Measurements from ENCODE around the gene BANF1.
"Not testable (repeated sequence)": the region's sequence is repeated elsewhere in the genome, so short reads cannot be mapped to it uniquely, and the experiment has no call there.

The BANF1 gene

DNA sequence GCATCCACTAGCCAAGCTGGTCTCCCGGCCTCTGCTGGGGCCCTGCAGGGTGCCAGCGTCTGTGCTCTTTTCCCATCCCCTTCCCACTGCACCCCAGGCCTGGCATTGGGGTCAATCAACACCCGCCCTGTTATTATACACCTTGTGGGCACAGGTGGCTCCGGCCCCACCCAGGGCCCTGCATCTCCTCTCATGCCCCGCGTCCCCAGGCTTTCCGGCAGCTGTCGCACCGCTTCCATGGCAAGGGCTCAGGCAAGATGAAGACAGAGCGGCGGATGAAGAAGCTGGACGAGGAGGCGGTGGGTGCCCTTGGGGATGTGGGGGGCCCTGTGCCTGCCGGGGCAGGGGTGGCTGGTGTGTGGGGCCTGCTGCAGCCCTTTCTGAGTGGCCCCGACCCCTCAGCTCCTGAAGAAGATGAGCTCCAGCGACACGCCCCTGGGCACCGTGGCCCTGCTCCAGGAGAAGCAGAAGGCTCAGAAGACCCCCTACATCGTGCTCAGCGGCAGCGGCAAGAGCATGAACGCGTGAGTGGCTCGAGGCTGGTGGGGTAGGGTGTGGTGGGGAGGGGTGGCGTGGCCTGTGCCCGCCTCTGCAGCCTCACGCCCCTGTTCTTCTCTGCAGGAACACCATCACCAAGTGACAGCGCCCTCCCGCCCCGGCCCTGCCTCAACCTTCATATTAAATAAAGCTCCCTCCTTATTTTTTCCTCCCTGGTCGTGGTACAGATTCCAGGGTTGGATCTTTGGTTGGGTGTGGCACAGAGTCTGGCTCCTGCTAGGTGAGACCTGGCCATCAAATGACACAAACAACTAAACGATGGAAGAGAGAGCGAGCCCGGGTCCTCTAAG lies 23.7 kb upstream of the BANF1 start:
- no peak for DNase-seq

DNA sequence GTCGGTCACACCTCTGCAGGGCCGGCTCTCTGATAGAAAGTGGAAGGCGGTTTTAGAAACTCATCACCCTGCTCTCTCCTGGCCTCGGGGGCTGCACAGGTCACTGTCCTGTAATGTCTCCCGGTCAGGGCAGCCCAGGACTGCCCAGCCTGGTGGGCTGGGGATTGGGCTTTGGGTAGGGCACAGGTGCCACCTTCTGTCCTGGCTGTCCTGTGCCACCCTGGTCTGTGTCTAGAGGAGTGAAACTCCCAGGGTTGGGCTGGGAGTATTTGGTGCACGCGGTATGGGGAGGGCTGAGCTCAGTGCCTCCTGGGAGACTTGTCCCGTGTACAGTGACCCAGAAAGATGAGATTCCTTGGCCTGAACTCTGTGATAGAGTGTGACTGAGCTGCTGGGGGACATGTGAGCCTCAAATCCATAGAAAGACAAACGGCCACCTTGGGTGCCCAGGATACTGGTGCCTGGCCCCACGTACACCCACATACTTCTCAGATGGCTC lies 23.0 kb upstream of the BANF1 start:
- DNase-seq = no peak

DNA sequence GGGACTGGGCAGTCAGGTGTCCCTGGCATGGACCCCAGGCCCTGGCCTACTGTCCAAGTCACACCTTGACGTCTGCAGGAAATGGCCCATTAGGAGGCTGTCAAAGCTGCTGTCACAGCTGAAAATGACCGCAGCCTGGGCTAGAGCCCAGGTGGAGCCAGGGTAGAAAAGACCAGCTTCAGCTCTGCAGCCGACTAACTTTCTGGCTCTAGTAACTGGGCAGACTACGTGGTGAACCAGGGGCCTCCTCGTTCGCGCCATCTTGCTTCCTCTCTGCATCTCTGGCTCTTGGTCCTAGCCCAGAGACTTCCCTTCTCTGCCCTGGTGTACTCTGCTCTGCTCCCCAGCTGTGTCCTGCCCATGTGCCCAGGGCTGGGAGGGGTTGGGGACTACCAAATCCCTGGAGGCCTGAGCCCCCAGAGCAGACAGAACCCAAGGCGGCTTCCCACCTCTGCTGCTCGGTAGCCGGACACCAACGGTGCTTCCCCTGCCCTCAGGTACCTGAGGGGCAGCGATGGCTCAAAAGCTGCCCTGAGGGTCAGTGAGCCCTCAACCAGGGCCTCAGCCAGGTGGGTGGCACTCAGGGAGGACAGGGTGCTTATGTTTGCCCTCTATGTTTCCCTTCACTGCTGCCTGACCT lies 21.1 kb upstream of the BANF1 start:
- no peak for DNase-seq

DNA sequence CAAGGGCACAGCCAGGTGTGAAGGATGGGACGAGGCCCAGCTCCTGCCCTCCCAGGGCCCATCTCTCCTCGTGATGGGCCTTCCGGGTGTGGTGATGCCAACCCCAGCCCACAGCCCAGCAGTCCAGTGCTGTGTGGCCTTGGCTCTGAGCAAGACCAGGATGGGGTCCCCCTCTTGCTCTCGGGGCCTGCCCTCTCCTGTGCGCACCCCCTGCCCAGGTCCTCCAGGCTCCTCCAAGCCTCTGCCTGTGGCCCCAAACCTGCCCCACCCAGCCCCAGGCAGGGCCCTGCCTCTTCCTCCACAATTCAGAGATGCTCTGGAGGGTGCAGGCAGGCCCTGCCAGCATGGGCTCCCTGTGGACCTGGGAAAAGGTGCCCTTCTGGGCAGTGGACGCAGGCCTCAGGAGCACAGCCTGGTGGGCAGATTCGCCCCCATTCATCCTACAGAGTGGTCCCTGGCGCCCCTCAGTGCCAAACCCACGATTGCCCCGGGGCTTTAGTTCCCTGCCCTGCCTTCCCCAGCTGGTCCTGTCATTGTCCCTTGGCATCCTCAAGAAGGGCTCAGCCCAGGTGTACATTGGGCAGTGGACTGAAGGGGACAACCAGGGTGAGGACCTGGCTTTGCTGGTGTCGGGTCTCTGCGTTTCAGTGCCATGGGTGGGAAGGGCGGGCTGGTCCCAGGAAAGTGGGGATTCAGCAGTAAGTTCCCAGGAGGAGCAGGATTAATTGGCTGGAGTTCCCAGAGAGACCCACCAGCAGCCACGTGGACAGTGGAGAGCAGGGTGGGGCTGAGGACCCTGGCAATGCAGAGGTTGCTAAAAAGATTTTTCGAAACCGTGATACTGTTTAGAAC lies 20.1 kb upstream of the BANF1 start:
- no peak for DNase-seq

DNA sequence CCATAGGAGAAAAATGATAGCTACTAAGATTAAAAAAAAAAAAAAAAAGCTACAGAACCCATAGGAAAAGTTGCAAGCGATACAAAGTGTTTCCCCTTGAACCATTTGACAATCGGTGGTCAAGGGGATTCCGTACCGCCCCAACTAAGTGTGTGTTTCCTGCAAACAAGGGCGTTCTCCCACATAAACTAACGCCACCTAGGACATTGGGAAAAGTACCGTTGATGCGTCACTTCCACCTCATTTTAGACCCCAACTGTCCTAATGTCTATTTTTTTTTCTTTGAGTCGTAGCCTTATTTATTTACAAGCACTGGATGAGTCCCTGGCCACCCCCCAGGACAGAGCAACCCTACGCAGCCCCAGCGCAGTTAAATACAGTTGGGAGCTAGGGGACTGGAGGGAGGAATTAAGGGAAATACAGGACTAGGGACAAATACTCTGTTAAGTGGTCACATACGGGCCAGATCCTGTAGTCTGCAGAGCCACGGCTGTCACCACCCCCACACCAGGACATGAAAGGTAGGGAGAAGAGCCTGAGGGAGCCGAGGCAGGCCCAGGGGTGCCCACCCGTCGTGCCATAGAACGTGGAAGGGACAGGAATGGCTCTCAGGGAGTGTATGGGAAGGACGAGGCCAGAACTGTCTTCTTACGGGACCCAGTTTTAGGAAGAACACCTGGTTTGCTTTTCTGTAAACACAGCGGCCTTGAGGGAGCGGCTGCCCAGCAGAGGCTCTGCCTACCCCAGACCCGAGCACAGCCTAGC lies 19.3 kb upstream of the BANF1 start:
- no peak for DNase-seq

DNA sequence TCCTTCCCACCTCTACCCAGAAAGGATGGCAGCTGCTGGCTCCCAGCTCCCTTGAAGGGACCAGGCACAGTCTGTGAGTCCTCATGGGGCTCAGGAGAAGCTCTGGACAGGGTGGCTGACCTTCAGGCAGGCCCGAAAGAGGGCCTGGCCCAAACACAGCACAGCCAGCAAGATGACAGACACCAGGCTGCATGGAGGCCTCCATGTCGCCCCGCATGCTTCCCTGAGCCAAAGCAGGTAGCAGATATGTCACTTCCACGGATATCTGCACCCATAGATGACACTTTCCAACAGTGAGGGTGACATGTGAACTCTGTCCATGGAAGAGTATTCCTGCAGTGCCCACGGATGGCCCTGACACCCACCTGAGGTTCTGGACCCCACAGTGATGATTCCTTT lies 18.7 kb upstream of the BANF1 start:
- no peak for DNase-seq

DNA sequence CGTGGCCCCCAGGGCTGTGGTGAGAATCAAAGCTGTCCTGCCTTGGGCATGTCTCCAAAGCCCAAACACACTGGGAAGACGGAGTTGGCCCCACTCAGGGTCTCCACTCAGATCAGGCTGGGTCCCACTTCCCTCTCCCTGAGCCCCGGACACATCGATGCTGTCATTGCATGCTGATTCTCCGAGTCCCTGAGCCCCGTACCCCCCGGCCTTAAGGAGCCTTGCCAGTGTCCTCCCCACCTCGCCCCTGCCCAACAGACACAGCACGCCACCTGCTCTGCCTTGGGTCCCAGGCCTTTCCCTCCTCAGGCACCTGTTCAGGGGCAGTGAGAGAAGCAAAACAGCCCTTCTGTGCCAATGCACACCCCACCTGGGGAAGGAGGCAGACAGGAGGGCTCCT lies 15.0 kb upstream of the BANF1 start:
- DNase-seq = no peak

DNA sequence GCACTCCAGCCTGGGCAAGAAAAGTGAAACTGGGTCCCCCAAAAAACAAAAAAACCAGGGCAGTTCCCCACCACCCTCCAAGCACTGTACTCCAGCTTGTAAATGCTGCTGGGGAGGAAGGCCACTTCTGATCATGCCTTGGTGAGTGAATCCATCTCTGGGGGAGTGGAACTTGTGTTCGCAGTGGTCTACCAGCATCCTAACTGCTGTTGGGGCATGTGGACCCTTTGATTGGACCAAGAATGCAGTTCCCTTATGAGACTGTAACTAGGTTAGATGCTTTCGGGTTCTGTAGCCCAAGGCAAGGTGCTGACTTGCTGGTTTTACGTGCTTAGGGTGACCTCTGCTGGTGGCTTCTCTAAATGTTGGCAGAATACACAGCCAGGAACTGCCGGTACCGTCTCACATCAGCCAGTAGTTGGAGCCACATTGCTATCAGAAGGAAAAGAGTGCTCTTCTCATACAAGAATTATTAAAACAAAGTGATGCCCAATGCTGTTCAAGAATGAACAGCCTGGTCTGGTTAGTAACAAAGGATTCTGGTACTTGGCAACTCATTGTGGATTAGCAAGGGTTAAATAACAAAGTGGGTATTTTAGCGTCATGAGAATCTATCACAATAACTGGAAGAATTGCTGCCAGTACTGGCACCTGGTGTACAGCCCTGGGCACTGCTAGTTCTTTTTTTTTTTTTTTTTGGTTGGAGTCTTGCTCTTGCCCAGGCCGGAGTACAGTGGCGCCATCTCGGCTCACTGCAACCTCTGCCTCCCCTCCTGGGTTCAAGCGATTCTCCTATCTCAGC lies 13.3 kb upstream of the BANF1 start:
- peak; percentile 90 for DNase-seq

DNA sequence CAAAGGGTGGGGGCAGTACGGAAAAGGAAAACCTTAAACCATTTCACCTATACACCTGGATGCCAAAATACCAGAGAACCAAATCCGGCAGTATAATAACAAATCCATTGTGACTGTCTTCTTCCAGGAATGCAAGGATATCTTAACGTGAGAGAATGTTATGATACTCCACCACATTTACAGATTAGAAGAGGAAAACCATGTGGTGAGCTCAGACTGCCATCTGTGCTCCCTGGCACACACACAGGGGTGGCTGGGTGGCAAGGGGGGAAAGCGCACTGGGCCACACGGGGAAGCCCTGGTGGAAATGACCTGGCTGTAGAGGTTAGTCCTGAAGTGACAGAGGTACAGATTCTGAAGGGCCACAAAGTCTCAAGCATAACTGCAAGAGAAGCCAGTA lies 10.2 kb upstream of the BANF1 start:
- DNase-seq = no peak

DNA sequence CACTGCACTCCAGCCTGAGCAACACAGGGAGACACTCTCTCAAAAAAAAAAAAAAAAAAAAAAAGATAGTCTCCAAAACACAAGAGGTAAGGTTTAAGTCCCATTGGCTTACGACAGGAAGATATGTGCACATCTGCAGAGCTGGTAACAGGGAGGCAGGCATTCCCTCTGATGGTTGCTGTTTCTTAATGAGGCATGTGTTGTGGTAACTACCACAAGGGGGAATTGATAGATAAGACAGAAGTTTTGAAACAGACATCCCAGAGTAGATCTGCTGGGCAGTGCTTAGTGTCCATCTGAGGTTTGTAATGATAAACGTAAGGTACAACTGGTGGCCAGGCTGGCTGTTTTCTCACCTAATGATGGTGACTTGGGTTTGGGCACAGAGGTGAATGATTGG lies 5.0 kb upstream of the BANF1 start:
- DNase-seq = no peak

DNA sequence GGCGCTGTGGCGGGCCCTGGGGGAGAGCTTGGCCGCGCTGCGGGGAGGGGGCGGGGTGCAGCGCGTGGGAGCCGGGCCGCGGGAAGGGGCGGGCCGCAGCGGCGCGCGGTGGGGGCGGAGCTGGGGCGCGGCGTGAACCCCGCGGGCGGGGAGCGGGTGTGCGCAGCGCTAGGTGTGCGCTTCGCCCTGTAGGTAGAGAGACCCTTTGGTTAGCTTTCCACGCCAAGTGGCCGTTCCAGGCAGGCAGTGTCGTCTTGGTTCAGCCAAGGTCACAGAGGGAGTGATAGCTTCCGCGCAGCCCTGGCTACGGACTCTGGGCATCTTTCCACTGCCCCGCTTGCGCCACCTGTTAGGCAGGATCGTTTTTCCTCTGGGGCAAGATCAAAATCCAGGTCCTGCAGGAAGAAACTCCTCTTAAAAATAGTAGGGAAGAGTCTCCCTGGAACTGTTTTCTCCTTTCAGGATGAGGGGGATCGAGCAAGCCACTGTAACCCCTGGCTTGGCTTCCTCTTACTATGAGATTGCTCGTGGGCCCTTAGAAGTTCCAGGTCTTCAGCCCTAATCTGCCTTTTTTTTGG lies 434 bp downstream of the BANF1 start:
- no peak for DNase-seq

DNA sequence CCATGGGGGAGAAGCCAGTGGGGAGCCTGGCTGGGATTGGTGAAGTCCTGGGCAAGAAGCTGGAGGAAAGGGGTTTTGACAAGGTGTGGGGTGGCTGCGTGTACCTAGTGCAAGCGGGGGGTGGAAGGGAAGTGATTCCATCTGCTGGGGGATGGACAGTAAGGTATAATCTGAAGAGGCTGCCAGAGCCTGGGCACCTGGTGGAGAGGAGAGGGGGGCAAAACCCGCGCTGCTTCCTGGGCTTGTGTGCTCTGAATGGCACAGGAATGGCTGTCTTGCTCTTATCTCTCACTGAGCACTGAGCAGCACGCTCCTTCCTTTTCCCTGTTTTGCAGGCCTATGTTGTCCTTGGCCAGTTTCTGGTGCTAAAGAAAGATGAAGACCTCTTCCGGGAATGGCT lies 988 bp downstream of the BANF1 start:
- no peak for DNase-seq

DNA sequence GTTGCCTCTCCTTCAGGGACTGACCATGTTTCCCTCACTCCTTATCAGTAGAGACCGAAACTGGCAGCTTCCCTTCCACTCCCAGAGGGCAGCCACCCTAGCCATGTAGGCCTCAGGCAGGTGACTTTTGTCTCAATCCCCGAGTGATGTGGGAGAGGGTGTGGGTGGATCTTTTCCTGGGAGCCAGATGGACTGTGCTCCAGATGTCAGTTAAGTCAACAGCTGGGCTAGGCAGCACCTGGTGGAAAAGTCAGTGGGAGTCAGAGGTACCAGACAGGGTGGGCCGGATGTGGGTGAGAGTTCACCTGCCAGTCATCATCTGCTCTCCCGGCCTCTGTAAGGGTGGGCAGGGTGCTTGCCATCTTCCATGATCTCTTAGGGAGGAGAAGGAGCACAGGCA lies 1.9 kb downstream of the BANF1 start:
- no peak for DNase-seq

DNA sequence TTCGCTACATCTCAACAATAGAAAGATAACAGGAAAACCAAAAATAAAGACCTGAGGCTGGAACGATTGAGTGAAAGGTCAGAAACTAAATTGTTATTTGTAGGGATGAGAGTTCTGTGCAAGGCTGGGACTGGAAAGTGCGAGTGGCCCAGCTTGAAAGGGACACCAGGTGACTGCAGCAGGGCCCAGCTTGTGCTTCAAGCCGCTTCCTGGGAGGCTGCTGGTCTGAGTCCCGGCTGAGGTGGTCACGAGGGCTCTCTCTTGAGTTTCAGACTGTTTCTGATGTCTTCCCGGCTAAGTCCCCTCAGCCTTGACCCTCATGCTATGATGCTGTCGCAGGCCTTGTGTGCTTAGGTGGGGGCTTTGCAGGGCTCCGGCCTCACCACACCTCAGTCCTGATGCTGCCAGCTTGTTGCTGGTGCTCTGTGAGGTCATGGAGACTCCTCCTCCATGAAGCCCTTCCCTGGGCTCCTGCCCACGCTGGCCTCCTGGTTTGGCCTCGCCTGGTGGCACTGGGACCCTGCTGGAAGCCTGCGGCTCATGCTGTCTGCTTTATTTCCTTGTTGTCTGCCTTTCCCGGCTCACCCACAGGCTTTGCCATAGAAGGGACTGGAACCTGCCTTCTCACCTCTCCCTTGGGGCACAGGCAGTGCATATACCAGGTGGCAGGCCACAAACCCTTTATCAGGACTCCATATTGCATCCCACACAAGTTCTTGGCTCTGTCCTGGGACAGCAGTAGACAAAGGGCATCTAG lies 4.0 kb downstream of the BANF1 start:
- DNase-seq = no peak

DNA sequence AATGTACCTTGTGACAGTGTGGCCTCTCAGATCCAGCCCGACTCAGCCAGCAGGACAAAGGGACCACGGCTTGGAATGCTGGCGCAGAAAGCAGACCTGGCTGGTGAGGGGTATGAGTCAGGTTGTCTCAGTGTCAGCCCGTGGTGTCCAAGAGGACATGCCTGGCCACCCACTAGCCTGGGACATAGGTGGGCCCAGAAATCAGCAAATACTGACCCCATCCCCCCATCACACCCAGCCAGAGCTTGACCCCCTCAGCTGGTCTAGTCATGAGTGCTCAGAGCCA lies 4.5 kb downstream of the BANF1 start:
- no peak for DNase-seq

DNA sequence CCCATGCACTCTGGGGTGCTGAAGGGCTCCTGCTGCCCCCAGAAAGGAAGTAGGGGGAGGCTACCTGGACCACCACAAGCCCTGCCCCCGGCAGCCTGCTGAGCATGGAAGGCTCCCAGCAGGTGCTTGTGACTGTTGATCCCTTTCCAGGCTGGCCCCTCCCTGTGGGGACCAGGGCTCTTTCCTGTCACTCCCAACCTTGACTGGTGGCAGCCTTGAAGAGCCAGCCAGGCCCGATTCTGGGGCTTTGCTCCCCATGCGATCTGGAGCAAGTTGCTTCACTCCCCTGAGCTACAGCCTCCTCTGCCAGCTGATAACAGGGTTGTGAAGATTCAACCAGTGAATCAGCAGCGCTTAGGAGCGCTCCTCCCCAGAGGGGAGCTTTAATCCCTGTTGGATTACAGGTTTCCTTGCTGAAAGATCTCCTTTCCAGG lies 4.9 kb downstream of the BANF1 start:
- no peak for DNase-seq

DNA sequence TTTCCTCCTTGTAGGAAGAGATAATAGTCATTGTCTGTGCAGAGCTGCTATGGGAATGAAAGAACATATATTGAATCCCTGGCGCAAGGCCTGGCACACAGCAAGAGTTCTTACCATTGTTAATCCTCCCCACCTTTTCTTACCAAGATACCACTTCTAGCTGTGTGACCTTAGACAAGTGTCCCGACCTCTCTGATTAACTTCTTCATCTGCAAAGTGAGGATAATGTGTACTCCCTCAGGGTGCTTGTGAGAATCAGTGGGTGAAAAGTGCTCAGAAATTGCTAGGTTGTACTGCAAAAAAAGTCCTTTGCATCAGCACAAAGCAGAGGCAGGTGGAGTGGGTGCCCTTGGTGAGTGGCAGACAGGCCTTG lies 5.8 kb downstream of the BANF1 start:
- no peak for DNase-seq

DNA sequence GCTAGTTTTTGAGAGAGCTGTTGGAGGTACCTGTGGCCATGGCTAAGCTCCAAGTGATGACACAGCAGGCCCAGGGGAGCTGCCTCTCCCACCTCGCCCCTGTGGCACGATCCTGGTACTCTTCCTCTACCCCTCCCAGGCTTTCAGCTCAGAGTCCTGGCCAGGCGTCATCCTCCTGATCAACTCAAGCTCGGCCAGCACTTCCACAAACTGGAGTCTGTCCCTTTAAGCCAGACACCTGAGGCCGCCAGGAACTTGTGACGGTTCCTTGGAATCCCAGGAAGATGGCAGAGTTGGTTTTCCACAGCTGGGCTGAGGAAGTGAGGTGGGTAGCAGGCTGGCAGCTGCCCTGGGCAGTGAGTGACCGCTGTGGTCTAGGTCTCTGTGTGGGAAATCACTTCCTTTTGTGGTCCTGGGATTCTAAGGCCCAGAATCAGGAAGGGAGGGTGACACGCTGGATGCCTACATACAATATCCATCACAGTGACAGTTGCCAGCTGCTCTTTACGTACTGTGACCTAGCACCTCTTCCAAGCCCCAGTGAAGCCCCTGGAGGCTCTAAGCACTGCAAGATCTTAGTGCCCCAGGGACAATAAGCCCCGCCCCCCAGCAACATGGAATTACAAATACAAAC lies 6.3 kb downstream of the BANF1 start:
- no peak for DNase-seq

DNA sequence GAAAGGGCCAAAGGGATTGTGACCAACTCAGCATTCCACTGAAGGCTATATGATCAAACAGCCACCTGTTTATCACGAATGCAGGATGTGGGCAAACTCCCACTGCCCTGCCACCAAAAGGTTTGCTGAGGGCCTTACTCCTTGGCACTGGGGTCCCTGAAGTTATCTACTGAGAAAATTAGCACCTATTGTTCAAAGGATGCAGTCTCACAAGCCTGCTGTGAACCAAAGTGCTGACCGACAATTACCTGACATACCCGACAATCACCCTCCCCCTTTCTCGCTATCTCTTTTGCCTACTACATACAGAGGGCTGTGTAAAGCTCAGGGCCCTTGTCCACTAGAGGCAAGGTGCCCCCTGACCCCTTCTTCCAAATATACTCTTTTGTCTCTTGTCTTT lies 7.7 kb downstream of the BANF1 start:
- not testable (repeated sequence) for DNase-seq

DNA sequence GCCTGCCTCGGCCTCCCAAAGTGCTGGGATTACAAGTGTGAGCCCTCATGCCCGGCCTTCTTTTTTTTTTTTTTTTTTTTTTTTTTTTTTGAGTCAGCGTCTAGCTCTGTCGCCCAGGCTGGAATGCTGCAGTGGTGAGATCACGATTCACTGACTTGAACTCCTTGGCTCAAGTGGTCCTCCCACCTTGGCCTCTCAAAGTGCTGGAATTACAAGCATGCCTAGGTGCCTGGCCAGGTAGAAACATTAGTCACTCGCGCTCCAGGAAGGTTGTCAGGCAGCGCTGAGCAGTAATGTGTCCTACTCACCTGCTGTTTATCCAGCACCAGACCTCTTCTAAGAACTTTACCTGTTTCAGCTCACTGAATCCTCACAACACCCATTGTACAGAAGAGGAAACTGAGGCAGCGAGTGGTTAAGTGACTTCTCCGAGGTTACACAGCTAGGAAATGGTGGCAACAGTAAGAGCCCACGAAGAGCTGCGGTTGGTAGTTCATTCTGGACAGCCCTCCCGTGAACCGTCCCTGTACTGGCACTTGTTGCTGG lies 9.0 kb downstream of the BANF1 start:
- DNase-seq = no peak
